Esophagus squamous epithelium (tissue), 4 donors: ENCODE data around the gene PELO.

Source experiments
- CTCF ChIP-seq, 6 experiments: fragments of 450-650 bp in 4 of 6; fragments of 200-600 bp in 2 of 6; sonication (generic) in 2 of 6; IDR thresholded peaks; one replicate each; pipeline ENCODE4 v1.5.1; 2016 to 2019; ENCODE audit warnings: antibody characterized with exemption in 6 of 6, mild to moderate bottlenecking in 4 of 6, moderate library complexity in 4 of 6
- POLR2A ChIP-seq, 4 donors: fragments of 450-650 bp; IDR thresholded peaks; one replicate each; pipeline ENCODE4 v1.6.1; 2017; ENCODE audit warnings: antibody characterized with exemption in 4 of 4, mild to moderate bottlenecking in 4 of 4, moderate library complexity in 3 of 4

GRCh38 chr5:52827815-52828214 lies 40.1 kb downstream of the PELO start:
- no peak for TF ChIP-seq CTCF (IDR thresholded peaks at IDR 0.05)
- no peak for TF ChIP-seq POLR2A (IDR thresholded peaks at IDR 0.05)
